DMS53 (cell line): Measurements from ENCODE around the gene EEFSEC.

Experiments
- DNase-seq: peaks from one replicate; lab custom pipeline; 2025; lab: John Stamatoyannopoulos, UW

The EEFSEC gene

GRCh38 chr3:128242818-128243601 lies 89.7 kb downstream of the EEFSEC start:
- peak; percentile 4 for DNase-seq

DNA sequence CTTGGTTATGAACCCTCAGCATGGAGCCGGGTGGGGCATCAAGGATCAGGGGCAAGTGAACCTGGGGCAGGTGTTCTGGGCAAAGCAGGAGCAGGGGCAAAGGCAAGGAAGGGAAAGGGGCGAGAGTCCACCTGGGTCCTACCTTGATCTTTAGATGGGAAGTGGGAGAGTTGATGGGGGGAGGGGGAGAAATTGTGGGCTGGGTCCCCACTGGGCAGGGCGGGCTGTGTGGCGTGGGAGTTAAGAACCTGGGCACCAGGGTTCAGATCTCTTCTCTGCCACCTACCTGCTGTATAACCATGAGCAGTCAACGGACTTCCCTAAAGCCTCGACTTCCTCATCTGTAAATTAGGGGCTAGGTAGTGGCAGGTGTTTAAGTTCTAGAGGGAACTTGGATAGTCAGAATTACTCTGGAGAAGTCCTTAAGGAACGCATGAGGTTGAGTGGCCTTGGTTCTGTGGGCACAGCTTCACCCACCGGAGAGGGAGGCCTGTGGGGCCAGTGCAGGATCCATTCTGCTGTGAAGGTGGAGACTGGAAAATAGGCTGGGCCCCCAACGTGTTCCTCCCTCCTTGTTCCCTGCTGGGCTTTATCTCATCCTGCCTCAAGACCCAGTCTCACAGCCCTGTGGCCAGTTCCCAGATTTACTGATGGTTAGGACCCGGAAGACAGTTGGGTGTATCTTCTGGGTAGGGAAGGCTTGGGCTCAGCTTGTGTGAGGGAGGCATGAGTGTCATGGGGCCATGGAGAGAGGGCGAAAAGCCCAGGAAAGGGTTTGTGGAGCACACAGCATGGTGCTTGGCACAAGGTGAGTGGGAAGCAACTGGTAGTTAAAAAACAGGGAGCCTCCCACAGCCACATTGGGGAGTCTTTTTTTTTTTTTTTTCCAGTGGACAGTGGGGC lies 90.6 kb downstream of the EEFSEC start:
- DNase-seq, result no peak

DNA sequence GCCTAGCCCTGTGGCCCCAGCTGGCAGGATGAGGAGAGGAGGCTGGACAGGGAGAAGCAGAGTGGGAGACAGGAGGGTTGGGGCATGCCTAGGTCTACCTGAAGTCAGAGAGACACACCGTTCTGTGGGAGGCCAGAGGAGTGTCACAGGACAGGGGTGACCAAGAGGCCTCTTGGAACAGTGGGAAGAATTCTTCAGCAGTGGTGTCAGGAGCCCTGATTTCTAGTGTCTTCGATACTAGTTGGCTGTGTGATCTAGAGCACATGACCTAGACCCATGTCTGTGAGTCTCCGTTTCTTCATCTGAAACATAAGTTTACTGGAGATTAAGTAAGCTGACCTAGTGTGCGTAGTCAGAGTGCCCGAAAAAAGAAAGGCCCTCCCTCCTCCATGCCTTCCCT lies 92.2 kb downstream of the EEFSEC start:
- no peak for DNase-seq

GRCh38 chr3:128247666-128248409 lies 94.6 kb downstream of the EEFSEC start:
- no peak for DNase-seq

GRCh38 chr3:128252083-128252482 lies 98.8 kb downstream of the EEFSEC start:
- no peak for DNase-seq

DNA sequence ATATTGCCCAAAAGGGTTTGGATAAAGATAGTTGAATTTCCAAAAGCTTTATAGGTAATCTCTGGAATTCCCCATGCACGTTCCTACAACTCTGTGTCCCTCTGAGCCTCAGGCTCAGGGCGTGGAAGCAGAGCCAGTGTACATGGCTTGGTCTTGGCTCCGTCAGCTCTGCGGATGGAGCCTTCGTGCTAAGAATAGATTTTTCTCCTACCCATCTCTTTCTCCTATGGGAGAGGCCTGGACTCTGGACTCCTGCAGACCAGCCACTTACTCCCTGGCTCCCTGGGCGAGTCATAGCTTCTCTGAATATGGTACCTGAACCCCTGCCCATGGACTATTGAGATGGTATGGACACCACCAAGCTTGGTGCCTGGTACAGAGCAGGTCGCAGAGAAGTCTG lies 99.9 kb downstream of the EEFSEC start:
- DNase-seq, result no peak

- DNase-seq, result no peak
Observed at GRCh38 chr3:128254066-128254590, 100.8 kb downstream of the EEFSEC start.

GRCh38 chr3:128254967-128255366 lies 101.7 kb downstream of the EEFSEC start:
- DNase-seq, result no peak

- DNase-seq, result no peak
Observed at GRCh38 chr3:128256131-128256530, 102.8 kb downstream of the EEFSEC start.

GRCh38 chr3:128257632-128258031 lies 104.4 kb downstream of the EEFSEC start:
- no peak for DNase-seq

DNA sequence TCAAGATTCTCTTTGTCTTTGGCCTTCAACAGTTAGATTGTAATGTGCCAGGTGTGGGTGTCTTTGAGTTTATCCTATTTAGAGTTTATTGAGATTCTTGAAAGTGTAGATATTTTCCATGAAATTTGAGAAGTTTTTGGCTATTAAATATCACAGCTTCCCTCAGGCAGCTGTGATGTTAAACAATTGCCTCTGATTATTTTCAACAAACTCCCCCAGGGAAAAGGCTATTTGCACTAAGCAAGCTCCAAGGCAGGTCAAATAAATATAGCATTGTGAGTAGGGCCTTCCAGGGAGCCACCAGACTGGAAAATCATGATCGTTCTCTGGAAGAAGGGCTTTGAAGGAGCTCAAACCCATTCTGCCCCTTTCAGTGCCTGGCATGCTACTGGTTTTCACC lies 107.0 kb downstream of the EEFSEC start:
- no peak for DNase-seq

DNA sequence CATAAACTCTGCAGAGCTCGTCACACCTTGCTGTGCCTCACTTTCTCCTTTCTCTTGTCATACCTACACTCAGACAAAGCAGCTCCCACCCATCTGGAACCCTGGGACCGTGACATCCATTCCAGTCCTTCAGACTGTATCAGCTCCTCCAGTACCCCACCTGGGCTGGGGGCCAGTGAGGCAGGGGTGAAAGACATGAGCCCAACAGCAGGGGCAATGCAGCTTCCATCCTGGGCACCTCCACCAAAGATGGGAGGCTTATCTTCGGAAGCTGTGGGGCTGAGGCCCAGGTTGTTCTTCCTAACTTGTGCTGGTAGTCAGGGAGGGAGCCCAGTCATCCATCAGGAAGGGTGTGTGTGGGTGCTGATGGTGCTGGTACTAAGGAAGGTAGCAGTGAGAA lies 109.2 kb downstream of the EEFSEC start:
- no peak for DNase-seq

- DNase-seq, result no peak
Observed at GRCh38 chr3:128263118-128263517, 109.8 kb downstream of the EEFSEC start.

GRCh38 chr3:128263946-128264345 lies 110.7 kb downstream of the EEFSEC start:
- DNase-seq, result no peak

GRCh38 chr3:128266453-128266852 lies 113.2 kb downstream of the EEFSEC start:
- DNase-seq, result no peak

GRCh38 chr3:128267541-128267940 lies 114.3 kb downstream of the EEFSEC start:
- no peak for DNase-seq

DNA sequence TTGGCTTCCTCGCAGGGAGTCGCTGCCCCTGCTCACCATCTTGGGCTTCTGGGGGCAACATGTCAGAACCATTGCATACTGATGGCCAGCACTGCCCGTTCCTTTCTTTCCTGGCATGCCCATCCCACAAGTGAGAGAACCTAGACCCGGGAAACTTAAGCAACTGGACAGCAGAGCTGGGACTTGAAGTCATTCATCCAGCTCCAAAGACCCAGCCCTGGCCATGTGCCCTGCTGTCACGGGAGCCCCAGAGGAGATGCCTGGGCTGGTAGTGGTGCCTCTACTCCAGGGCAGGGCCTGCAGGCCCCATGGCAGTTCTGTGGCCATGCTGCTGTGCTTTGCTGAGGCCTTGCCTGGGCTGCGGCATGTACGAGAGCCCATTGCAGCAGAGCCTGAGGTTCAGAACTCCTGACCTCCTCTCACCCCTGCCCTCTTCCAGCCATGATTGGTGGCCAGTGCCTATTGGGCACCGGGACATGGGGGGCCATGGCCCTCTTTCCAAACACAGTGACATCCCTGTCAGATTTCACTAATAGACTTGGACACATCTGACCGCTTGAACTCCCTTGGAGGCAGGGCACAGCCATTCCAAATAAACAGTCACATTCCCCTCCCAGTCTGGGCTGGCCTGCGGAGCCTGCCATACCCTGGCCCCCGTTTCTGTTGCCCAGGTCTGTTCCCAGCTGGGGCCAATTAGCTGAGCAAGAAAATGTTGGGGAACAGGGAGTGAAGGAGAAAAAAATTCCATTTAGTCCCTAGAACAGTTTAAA lies 115.9 kb downstream of the EEFSEC start:
- no peak for DNase-seq

- no peak for DNase-seq
Observed at GRCh38 chr3:128269796-128270195, 116.5 kb downstream of the EEFSEC start.

GRCh38 chr3:128270559-128271492 lies 117.5 kb downstream of the EEFSEC start:
- DNase-seq, result no peak
